Activated CD8-positive, alpha-beta memory T cell treated with anti-CD3 and anti-CD28 coated beads, Interleukin-2, amount 50 U/mL, for 48 hours (primary cell): ENCODE measurements around the gene NETO2.

Experiments
- DNase-seq: peaks from one replicate; pipeline ENCODE4 v3.0.0-alpha.2; 2020

NETO2 gene

GRCh38 chr16:47043970-47044684 is 99.6 kb downstream of the NETO2 start:
- no peak for DNase-seq

DNA sequence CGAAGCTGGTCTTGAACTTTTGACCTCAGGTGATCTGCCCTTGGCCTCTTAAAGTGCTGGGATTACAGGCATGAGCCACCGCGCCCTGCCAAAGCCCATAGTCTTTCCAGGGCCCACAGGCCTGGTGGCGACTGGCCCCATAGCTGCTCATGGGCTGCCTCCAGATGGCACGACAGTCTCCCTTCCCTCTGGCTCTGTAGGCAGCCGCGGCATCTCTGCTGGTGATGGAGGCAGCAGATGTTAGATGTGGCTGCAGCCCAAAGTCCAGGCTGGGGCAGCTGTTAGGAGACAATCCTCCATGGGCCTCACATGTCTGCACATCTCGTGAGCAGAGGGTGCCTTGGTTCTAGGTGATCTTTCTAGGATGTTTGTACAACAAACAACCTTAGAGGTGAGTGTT is 100.5 kb downstream of the NETO2 start:
- no peak for DNase-seq

GRCh38 chr16:47037746-47038458 is 105.8 kb downstream of the NETO2 start:
- peak; percentile 98 for DNase-seq

GRCh38 chr16:47037396-47037745 is 106.4 kb downstream of the NETO2 start:
- DNase-seq, result peak; percentile 78

DNA sequence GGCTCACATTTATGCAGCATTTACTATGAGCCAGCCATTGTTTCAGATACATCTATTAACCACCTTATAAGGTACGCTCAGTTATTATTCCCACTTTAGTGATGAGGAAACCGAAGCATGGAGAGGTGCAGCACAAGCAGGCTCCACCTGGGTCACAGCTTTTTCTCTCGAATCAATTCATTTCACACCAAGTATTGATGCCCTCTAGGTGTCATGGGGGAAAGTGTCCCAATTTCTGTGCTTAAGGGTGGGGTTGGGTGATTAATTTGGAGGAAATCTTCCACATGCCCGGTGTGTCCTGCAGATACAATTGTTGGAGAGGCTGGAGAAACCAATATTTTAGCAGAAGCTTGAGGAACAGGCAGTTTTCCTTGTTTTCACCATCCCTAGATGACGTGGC is 107.5 kb downstream of the NETO2 start:
- DNase-seq, result no peak

GRCh38 chr16:47035436-47035835 is 108.3 kb downstream of the NETO2 start:
- DNase-seq, result no peak

DNA sequence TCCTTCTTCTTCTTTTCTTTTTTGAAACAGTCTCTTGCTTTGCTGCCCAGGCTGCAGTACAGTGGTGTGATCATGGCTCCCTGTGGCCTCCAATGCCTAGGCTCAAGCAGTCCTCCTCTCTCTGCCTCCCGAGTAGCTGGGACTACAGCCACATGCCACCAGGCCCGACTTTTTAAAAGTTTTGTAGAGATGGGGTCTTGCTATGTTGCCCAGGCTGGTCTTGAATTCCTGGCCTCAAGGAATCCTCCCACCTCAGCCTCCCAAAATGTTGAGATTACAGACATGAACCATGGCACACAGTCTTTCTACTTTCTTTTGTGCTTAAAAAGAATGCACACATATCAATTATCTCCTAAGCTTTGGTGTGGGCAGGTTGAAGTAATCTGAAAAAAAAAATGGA is 109.3 kb downstream of the NETO2 start:
- no peak for DNase-seq

DNA sequence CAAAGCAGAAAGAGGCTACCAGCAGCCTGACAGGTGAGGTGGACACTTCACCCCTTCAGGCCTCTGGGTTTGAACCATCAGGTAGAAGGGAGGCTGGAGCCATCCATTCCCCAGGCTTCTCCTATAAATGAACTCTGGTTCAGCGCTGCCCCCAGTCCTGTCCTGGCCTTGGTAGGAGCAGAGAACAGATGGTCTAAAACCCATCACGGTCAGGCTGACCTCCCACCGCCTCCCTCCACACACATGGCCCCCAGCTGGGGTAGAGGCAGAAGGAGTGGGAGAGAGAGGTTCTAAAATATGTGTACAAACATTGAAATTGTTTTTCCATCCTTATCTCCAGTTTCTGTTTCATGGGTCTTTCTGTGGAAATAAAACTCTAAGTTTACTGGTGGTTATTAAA is 110.6 kb downstream of the NETO2 start:
- no peak for DNase-seq

- DNase-seq, result no peak
These were observed 114.0 kb downstream of the NETO2 start for GRCh38 chr16:47029724-47030123.

DNA sequence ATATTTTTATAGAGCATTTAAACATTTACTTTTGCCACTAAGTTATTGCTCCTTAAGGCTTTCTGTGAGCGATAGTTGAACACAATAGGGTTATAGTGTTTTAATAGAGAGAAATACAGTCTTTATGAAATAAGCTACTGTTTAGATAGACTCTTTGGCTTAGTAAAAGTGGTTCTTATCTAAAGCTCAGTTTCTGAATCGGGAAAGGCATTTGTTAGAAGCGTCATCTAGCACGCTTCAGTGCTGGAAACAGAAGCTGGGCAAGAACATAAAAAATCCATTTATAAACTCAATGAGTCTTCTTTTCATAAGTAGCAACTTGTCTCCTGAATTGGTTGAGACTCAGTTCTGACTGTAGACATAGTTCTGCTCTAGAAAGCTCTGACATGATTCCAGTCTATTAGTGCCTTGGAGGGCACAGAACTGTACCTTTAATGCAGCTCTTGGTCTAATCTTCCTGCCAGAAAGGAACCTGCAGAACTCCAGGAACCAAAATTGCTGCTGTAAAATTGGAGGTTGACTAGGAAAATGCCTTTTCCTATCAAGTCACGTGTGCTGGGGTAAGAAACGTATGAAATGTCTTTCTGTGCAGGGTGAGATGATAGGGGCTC is 114.9 kb downstream of the NETO2 start:
- DNase-seq, result no peak
